GM12878 (cell line): ENCODE data around the gene SARDH. TPM values are rescaled to one million over a fixed set of nuclear protein-coding genes. Genes with fewer than 3 reads are reported as not detected.
A peak's percentile ranks its signal among the peaks of the same experiment; 100 is the strongest.

Experiments
- ATAC-seq: fragments of 200-7000 bp; cut with Tn5 transposase; 3 replicates; pipeline ENCODE4 v1.9.1; 2020; ENCODE audit warnings: mild to moderate bottlenecking, moderate library complexity
- BruUV-seq: library from RNA; stranded (reverse); fragments of 400-500 nt; replicated peaks from 2 replicates; lab custom pipeline; 2021; lab: Mats Ljungman, UMichigan
- CTCF ChIA-PET: fragments of 300-600 bp; sonication (Branson Sonifier 250); formaldehyde crosslinking; extraction: SDS; loops from one replicate; lab custom pipeline; 2021; ENCODE audit warnings: inconsistent platforms; lab: Yijun Ruan, JAX
- POLR2A ChIA-PET: fragments of 350-600 bp; formaldehyde crosslinking; extraction: SDS; loops from one replicate; lab custom pipeline; 2021; ENCODE audit warnings: inconsistent platforms; lab: Charles Lee
- RAD21 ChIA-PET: fragments of 300-600 bp; sonication (Branson Sonifier 250); formaldehyde crosslinking; loops from one replicate; lab custom pipeline; 2023; ENCODE audit warnings: antibody characterized with exemption; ENCODE audit not compliant: unreplicated experiment; lab: Charles Lee
- SMC1A ChIA-PET: fragments of 300-600 bp; sonication (Branson Sonifier 250); formaldehyde crosslinking; loops from one replicate; lab custom pipeline; 2023; ENCODE audit not compliant: unreplicated experiment, uncharacterized antibody; lab: Charles Lee
- DNase-seq: peaks from one replicate; pipeline ENCODE4 v3.0.0-alpha.2; 2011; ENCODE audit warnings: low read depth, low spot score
- FAIRE-seq: peaks from 3 replicates; lab custom pipeline; 2011; peaks lifted over from hg19 to GRCh38; lab: Jason Lieb, UNC
- H2AFZ ChIP-seq: 2 replicates; pipeline ENCODE4 v1.6.0; 2011; ENCODE audit warnings: low read depth, low read length, control low read depth; ENCODE audit not compliant: control insufficient read depth
- H3K27ac ChIP-seq: 2 replicates; pipeline ENCODE4 v1.5.1; 2011; ENCODE audit warnings: control low read depth; ENCODE audit not compliant: control insufficient read depth, insufficient read depth
- H3K27me3 ChIP-seq, 2 experiments: replicated peaks in 1 of 2; 2 replicates each; pipeline versions ENCODE4 v1.6.0 to v1.6.1; 2011; ENCODE audit warnings: low read length in 1 of 2; ENCODE audit not compliant: control insufficient read depth in 2 of 2, insufficient read depth in 2 of 2
- H3K36me3 ChIP-seq, 2 experiments: 2 replicates each; pipeline ENCODE4 v1.5.1; 2011; ENCODE audit warnings: low read length in 1 of 2; ENCODE audit not compliant: control insufficient read depth in 2 of 2, insufficient read depth in 2 of 2
- H3K4me1 ChIP-seq: 2 replicates; pipeline ENCODE4 v1.6.1; 2011; ENCODE audit warnings: mild to moderate bottlenecking, low read length, moderate library complexity, mixed read lengths; ENCODE audit not compliant: control insufficient read depth, insufficient read depth
- H3K4me2 ChIP-seq: 2 replicates; pipeline ENCODE4 v1.6.0; 2011; ENCODE audit warnings: control low read depth; ENCODE audit not compliant: control insufficient read depth, insufficient read depth
- H3K4me3 ChIP-seq: fragments of 200-600 bp; sonication (generic); 2 replicates; pipeline ENCODE4 v1.5.1; 2016
- H3K79me2 ChIP-seq: 2 replicates; pipeline ENCODE4 v1.6.0; 2011; ENCODE audit warnings: low read length; ENCODE audit not compliant: control insufficient read depth, insufficient read depth
- H3K9ac ChIP-seq: 2 replicates; pipeline ENCODE4 v1.8.0; 2011; ENCODE audit warnings: low read length, control low read depth, mixed read lengths; ENCODE audit not compliant: control insufficient read depth, insufficient read depth
- H3K9me3 ChIP-seq: replicated peaks from 3 replicates; pipeline ENCODE4 v1.5.1; 2011; ENCODE audit warnings: mild to moderate bottlenecking, low read length; ENCODE audit not compliant: control insufficient read depth, insufficient read depth
- H4K20me1 ChIP-seq: 2 replicates; pipeline ENCODE4 v1.6.0; 2011; ENCODE audit not compliant: control insufficient read depth, insufficient read depth
- ATF2 ChIP-seq: IDR thresholded peaks from 2 replicates; pipeline ENCODE4 v1.6.1; 2012; ENCODE audit warnings: low read length, inconsistent platforms
- BCLAF1 ChIP-seq: fragments of 450-650 bp; IDR thresholded peaks from 2 replicates; pipeline ENCODE4 v1.6.1; 2017; ENCODE audit warnings: antibody characterized with exemption, mild to moderate bottlenecking, moderate library complexity
- BHLHE40 ChIP-seq, 2 experiments: fragments of 450-650 bp in 1 of 2; IDR thresholded peaks; 2 replicates each; pipeline ENCODE4 v1.6.1; 2011 to 2017; ENCODE audit warnings: low read depth in 2 of 2, borderline replicate concordance in 1 of 2, improper control_type of control experiment in 1 of 2, low read length in 1 of 2, mild to moderate bottlenecking in 1 of 2
- BMI1 ChIP-seq: fragments of 450-650 bp; IDR thresholded peaks from 2 replicates; pipeline ENCODE4 v1.6.1; 2016; ENCODE audit warnings: mild to moderate bottlenecking, moderate library complexity, borderline replicate concordance
- CHD4 ChIP-seq: fragments of 200-600 bp; sonication (generic); IDR thresholded peaks from 2 replicates; pipeline ENCODE4 v1.6.1; 2016; ENCODE audit warnings: mild to moderate bottlenecking
- EGR1 ChIP-seq, 2 experiments: IDR thresholded peaks; 1 replicate in 1 of 2; 2 replicates in 1 of 2; pipeline ENCODE4 v1.6.1; 2011 to 2012; ENCODE audit warnings: low read depth in 2 of 2, low read length in 2 of 2, borderline replicate concordance in 1 of 2, mild to moderate bottlenecking in 1 of 2, moderate library complexity in 1 of 2
- ELK1 ChIP-seq: IDR thresholded peaks from 2 replicates; pipeline ENCODE4 v1.6.1; 2012; ENCODE audit warnings: low read depth, low read length, improper control_type of control experiment
- KLF5 ChIP-seq: fragments of 450-650 bp; IDR thresholded peaks from 2 replicates; pipeline ENCODE4 v1.6.1; 2014; ENCODE audit warnings: mild to moderate bottlenecking; ENCODE audit not compliant: partially characterized antibody
- NFIC ChIP-seq: IDR thresholded peaks from 2 replicates; pipeline ENCODE4 v1.6.1; 2012; ENCODE audit warnings: low read depth, mild to moderate bottlenecking, inconsistent platforms, low read length, moderate library complexity
- NR2F1 ChIP-seq: fragments of 450-650 bp; conservative IDR thresholded peaks from 2 replicates; pipeline ENCODE4 v1.6.1; 2017; ENCODE audit warnings: mild to moderate bottlenecking
- PML ChIP-seq: IDR thresholded peaks from 2 replicates; pipeline ENCODE4 v1.6.1; 2012; ENCODE audit warnings: low read length, inconsistent platforms
- POLR2AphosphoS5 ChIP-seq: IDR thresholded peaks from 2 replicates; pipeline ENCODE4 v1.6.1; 2011; ENCODE audit warnings: mild to moderate bottlenecking, low read length, inconsistent platforms
- ZBTB11 ChIP-seq: fragments of 450-650 bp; formaldehyde crosslinking; IDR thresholded peaks from 2 replicates; pipeline ENCODE4 v1.5.0; 2022; ENCODE audit warnings: mild to moderate bottlenecking, missing genetic modification characterization
- ZSCAN29 ChIP-seq: fragments of 450-650 bp; IDR thresholded peaks from 2 replicates; pipeline ENCODE4 v1.6.1; 2017; ENCODE audit warnings: mild to moderate bottlenecking, moderate library complexity
- WGBS: methylation state at CpG from one replicate; pipeline ENCODE4 v1.1.6; 2016; ENCODE audit warnings: low lambda C conversion rate; ENCODE audit not compliant: insufficient replicate concordance, insufficient coverage; ENCODE audit errors: missing lambda C conversion rate; 5-methylcytosine and 5-hydroxymethylcytosine counted together
- in situ Hi-C: fragments of 300-500 bp; cut with MboI; formaldehyde crosslinking; loops from 9 replicates; pipeline ENCODE4 v1.14.3; 2018; ENCODE audit warnings: mixed read lengths
- intact Hi-C: fragments of 100-400 bp; cut with micrococcal nuclease; formaldehyde crosslinking; loops from one replicate; pipeline ENCODE4 v1.14.2; 2022; ENCODE audit not compliant: unreplicated experiment
- polyA plus RNA-seq, 11 experiments: library from polyadenylated mRNA; depleted of rRNA in 4 of 11; unstranded in 6 of 11; stranded (reverse) in 5 of 11; fragments of >200 nt; fragmentation: Nextera tagmentation in 4 of 11; fragmentation: Illumina TruSeq in 1 of 11; extraction: Ambion mirVana in 4 of 11; extraction: Trizol in 1 of 11; gene quantifications; 1 replicate in 1 of 11; 2 replicates in 10 of 11; pipeline versions ENCODE4 v1.2.1 to v1.2.3, GENCODE V29; 2011 to 2016; ENCODE audit warnings: inconsistent platforms in 2 of 11, missing spikeins in 2 of 11, low read depth in 1 of 11
- total RNA-seq, 4 experiments: library from RNA; depleted of rRNA in 3 of 4; stranded (reverse); fragments of >200 nt in 3 of 4; fragmentation: Illumina TruSeq in 1 of 4; extraction: Trizol in 1 of 4; gene quantifications; 2 replicates each; pipeline versions ENCODE4 v1.2.1 to v1.2.3, GENCODE V29; 2013 to 2021

The SARDH gene
- total and polyA plus RNA-seq, 10 of the 15 experiments (the other 5 are each of a cell fraction or from before 2014, with no cell fraction given) = 0.03 to 0.15 (median 0.10) TPM; not detected in 6

GRCh38 chr9:133786371-133786753 is 48.2 kb upstream of the SARDH start:
- Histone ChIP-seq H3K27ac (peak overlapping the region; percentile 96), H3K9me3 (no peaks in the 10 kb centered on the region), H3K36me3 (peaks cover 10 to 18% of the 10 kb centered on the region in 2 experiments; a peak in 3 of 4 replicates), H2AFZ (no peak overlapping the region), H4K20me1 (no peaks in the 10 kb centered on the region), H3K27me3 (no peaks in the 10 kb centered on the region), H3K4me2 (peak overlapping the region; percentile 58), H3K4me3 (peak overlapping the region; percentile 76), H3K79me2 (no peaks in the 10 kb centered on the region; the same call in 1 of the 2 replicates), H3K4me1 (peaks cover 38% of the 10 kb centered on the region), H3K9ac (peak overlapping the region; percentile 49)
- ChIA-PET POLR2A (no interaction called here), RAD21 (interaction anchor here (1.7 to 3.0 kb wide), 2 partner anchors 170 to 208 kb away, joined by 9 to 32 read pairs; no protein-coding TSS in a partner anchor), SMC1A (interaction anchor here (0.6 to 1.7 kb wide), 3 partner anchors 51 to 209 kb away, joined by 3 to 7 read pairs (median 6); no protein-coding TSS in a partner anchor), CTCF (interaction anchor here (2.5 kb wide), 1 partner anchor 208 kb away, joined by 18 read pairs; no protein-coding TSS in a partner anchor)
- in situ Hi-C loops = loop anchor here (5.0 kb wide), 1 partner anchor 206 kb away; the partner anchor contains the start of gene VAV2
- intact Hi-C loops = no loop called here
- DNase-seq = peak; percentile 43
- WGBS = 2% methylated on average over 11 of the region's 11 CpGs
- ATAC-seq = peak; percentile 63
- BruUV-seq = no TSS peak
- FAIRE-seq = no peak
- no peak for TF ChIP-seq ZBTB11 (CRISPR knock-in tag)
- no peak for TF ChIP-seq BCLAF1
- no peak for TF ChIP-seq CHD4
- no peak; the same call in 1 of the 2 replicates for TF ChIP-seq ATF2
- TF ChIP-seq PML = no peak
- no peak for TF ChIP-seq NR2F1
- TF ChIP-seq POLR2AphosphoS5 = no peak
- TF ChIP-seq ZSCAN29 = no peak
- TF ChIP-seq KLF5 = no peak
- no peak for TF ChIP-seq ELK1
- TF ChIP-seq NFIC = peak; percentile 66; the same call in 1 of the 2 replicates
- peak in 1 of 2 experiments; percentile 55; a peak in 2 of 3 replicates for TF ChIP-seq EGR1 (IDR thresholded peaks at IDR 0.05; ENCODE audit: borderline replicate concordance in 1 of 2, low read depth in 2 of 2, low read length in 2 of 2)
- no peak for TF ChIP-seq BMI1
- TF ChIP-seq BHLHE40 (IDR thresholded peaks at IDR 0.05; ENCODE audit: borderline replicate concordance in 1 of 2, low read depth in 2 of 2, low read length in 1 of 2) = peak; percentile 33 to 53; a peak in 2 of 4 replicates
